Stromal cell of bone marrow (primary cell): ENCODE measurements around the gene SMURF2.
A peak's percentile ranks its signal among the peaks of the same experiment; 100 is the strongest.

Experiments used
- DNase-seq: peaks from one replicate; pipeline ENCODE4 v3.0.0-alpha.2; 2012; ENCODE audit warnings: low read depth

SMURF2 gene

DNA sequence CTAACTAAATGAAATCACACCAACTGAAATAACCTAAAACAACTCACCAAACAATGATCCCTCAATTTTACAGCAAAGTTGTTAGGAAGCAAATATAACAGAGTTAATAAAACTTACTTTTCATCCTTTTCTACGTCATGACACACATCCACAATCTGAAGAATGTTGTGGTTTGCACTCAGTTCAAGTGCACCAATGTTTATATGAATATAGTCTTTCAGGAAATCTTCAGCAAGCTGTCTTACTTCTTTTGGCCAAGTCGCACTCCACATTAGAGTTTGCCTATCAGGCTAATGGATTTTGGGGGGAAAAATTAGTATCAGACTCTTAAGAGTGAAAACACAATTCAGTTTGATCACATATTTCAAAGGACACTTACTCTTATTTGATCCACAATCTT is 159.3 kb downstream of the SMURF2 start:
- DNase-seq: no peak

DNA sequence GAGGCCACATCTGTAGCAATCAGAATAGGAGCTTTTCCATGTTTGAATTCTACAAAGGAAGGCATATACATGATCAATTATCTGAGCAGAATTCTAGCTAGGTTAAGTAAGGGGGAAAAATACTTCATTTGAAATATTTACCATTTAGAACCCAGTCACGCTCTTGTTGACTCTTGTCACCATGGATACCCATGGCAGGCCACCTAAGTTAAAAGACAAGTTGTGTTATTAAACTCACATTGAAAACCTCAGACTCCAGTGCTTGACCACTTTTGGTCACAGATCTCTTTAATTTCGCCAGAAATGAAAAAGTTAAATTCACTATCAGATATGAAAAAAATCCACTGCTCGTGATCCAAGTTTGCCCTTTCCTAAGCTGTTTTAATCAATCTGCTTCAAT is 160.1 kb downstream of the SMURF2 start:
- DNase-seq: no peak

DNA sequence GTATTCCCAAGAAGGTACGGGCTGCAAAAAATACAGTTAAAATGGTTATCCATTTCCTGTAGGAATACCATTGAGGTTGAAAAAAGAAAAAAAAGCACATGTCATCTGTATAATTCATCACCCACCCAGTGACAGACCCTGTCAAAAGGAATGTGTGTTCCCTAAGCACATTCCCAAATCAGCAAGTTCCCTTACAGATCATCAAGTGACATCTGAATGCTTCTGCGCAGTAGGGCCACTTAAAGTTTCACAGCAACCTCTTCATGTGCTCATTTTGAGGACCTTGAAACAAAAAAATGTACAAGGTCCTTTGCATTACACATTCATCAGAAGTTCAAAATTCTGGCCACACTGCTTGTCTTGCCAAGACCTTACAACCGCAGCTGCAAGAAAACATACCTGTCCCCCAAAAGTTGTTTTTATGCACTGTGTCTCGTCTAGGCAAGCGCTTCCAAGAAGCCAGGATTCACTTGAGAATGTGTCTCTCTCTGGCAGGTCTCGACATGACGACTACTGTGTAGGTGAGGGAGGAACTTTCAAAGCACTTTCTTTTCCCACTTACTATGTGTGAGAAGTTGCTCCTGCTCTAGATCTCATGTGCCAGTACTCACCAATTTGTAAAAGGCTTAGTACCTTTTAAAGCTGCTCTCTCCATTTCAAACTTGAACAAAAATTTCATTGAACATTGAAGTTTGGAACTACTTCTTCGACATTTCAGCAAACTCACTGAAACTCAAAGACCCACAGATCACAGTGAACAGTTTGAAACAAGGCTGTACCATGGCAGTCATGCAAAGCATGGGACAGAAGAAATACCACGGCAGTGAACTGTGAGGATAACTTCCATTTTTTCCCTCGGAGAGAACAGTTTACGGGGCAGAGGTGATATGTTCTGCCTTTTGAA is 161.0 kb downstream of the SMURF2 start:
- DNase-seq: no peak

DNA sequence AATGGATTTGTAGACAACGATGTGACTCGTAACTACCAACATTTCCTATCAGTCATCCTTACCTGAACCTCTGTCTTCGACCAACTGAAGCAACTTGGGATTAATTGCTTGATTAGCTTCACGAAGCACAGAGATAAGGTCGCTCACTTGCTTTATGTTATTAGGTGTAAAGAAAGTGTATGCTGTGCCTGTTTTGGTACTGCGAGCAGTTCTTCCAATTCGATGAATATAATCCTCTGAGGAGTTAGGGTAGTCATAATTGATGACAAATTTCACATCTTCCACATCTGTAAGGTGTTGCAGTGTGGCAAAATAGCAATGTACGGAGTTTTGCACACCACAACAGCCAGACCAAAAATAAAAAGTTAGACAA is 161.6 kb downstream of the SMURF2 start:
- no peak for DNase-seq

DNA sequence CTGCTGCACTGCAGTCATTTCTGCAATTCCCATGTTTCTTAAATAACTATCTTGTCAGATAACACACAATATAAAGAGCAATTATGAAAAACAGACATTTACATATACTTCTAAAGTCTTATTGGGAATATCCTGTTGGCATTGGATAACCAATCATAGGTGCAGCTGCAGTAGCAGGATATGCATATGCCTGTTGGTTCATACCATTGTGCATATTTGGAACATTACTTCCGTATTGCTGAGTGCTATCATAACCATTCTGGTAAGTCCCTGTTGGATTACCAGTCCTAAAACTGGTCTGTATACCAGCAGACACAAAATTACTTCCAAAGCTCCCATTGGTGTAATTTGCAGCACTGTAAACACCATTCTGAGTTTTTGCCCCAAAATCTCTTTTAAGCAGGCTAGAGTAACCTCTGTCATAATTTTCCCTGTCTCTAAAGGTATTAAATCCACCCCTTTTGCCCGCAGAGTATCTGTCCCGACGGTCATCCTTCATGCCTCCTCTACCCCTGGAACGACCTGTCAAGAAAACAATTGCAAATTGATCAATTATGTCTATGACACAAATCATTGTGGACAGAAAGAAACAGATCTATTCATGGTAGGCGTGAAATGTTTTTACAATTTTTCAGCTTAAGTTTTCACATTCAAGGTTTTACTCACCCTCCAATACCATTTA is 162.2 kb downstream of the SMURF2 start:
- no peak for DNase-seq

DNA sequence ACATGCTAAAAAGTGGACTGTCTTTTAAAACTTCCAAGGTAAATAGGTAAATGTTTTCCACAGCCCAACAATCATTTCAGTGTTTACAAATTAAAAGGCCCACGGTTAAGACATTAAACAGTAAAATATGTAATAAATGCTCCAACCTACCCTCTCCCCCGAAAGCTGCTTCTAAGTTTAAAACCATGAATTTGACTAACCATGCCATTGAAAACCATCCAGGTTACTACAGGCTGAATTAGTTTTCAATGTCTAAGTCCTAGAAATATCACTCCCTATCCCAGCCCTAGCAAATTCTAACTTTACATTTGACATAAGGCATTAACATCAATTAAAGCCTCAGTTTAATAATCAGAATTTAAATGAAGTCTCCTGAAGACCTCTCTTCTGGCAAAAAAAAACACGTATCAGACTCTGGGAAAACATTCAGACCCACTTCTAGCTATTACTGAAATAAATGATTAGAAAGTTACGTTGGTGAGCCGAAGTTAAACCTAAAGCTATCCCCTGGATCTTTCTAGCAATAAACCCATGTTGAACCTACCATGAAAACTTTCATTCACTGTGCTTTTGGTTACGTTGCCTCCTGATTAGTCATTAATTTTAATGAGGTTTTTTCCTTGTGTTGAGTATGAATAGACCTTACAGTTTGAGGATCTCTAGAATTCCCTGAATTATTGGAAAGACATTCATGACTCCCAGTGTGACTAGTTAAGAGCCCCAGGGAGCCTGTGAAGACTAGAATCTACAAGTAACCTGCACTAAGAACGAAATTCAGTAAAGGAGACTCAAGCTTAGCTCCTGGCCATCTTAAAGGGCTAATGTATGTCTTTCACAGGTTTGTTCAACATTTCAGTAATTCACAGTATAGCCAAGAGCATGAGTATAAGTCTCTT is 163.6 kb downstream of the SMURF2 start:
- DNase-seq: no peak

DNA sequence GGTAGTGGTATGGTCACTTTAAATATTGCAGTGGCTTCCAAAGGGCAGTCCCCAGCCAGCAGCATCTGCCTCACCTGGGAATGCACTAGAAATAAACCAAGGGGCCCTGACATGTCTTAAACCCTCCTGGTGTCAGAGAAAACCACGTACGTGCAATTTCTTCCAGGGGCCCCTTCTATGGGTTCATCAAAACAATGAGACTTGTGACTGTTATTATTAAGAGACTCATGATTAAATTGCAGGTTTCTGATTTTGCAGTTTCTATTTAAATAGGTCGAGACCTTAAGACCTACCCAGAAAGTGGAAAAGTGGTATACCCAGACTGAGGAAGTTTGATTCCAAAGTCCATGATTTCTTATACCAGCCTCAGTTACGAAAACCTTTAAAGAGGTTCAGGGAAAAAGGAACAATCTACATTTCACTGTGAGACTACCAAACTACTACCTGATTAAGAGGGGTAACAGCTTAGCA is 164.5 kb downstream of the SMURF2 start:
- no peak for DNase-seq

DNA sequence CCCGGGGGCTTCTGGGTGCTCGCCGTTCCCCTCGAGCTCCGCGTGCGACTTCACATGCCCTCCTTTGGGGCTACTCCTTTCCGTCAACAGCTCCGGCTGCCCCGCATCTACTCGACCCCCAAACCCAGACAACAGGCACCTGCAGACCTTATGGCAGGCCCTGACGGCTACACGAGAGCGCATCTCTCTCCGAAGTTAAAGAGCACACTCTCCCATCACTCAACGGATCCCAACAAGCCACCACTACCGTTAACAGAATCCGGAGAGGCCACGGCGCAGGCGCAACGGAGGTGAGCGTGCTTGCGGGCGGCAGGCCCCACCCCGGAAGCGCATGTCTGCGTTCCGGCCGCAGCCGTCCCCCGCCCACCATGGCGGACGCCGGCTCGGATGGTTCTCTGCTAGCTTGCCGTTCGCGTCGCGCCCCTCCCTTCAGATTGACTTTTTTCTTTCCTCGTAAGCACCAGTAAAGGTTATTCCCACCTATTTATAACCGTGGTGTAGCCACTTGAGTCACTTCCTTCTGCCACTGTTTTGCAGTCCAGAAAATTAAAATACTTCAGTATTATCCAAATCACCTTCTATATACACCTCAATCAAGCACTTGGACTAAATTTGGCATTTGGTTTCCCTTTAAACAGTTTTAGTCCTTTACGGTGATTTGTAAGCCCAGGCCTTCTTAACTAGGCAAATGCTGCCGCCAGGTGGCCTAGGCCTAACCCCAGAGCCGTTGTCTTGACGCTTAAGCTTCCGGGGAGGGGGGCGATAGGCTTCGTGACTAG is 165.1 kb downstream of the SMURF2 start, which contains the start of gene POLG2:
Gene POLG2, minus strand, starts transcription at position 269 of the 779 bp plus-strand sequence. Its CDS starts 86 bp downstream, at position 183.
- peak; percentile 82 for DNase-seq

DNA sequence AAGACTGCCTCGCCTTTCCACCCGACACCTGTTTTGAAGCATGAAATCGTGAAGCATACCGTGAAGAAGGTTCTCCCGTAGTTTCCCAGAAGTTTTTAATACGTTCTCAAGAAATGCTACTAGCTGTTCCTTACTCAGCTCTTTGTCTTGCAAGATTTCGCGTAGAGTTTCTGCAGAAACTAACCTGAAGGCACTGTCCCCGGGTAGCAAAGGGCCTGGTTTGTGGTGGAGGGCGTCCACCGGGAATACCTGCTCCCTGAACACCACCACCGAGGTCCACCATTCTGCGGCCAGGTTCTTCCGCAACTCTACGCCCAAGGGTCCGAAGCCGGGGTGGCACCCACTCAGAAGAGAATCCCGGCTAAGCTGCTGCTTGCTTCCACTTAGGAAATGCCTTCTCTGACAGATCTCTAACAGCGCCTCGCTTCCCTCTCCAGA is 165.7 kb downstream of the SMURF2 start:
- DNase-seq: no peak
